ENCODE data around the gene RIBC1.

RIBC1 gene

GRCh38 chrX:53383376-53384076 is 39.1 kb upstream of the RIBC1 start (continued):
- TF ChIP-seq ZBTB44 (tag by site-specific recombination; IDR thresholded peaks at IDR 0.05): no peak
- no peak for TF ChIP-seq SCRT1 (tag by site-specific recombination; IDR thresholded peaks at IDR 0.05; ENCODE audit: borderline replicate concordance)
- no peak for TF ChIP-seq ZNF488 (tag by site-specific recombination; IDR thresholded peaks at IDR 0.05)
- no peak for TF ChIP-seq ZNF585B (tag by site-specific recombination; IDR thresholded peaks at IDR 0.05)
- TF ChIP-seq ZNF692 (tag by site-specific recombination; IDR thresholded peaks at IDR 0.05): no peak

GRCh38 chrX:53395605-53396298 is 26.9 kb upstream of the RIBC1 start:
- ChIA-PET CTCF (interaction anchor here (0.6 to 3.2 kb wide), 3 partner anchors 41 to 111 kb away, joined by 3 to 19 read pairs (median 5); no protein-coding TSS in a partner anchor), POLR2A (interaction anchor here (4.0 kb wide), 1 partner anchor 27 kb away, joined by 19 read pairs; the partner anchor contains the start of genes RIBC1 and SMC1A)
- no peaks in the 10 kb centered on the region for H3K9me3 ChIP-seq (ENCODE audit: control insufficient read depth, insufficient read depth, low read depth, low read length)
- no peak overlapping the region; the same call in 1 of the 2 replicates for H3K27ac ChIP-seq (ENCODE audit: extremely low read depth, low read depth, low read length)
- H3K36me3 ChIP-seq (ENCODE audit: control insufficient read depth in 2 of 2, insufficient read depth in 1 of 2, low read length in 2 of 2): peaks cover 90 to 100% of the 10 kb centered on the region in 2 experiments
- H3K4me3 ChIP-seq (ENCODE audit: low read depth, low read length): no peak overlapping the region
- H3K4me1 ChIP-seq (ENCODE audit: control insufficient read depth, insufficient read depth, low read length): no peaks in the 10 kb centered on the region
- TF ChIP-seq EGR2 (tag by site-specific recombination; IDR thresholded peaks at IDR 0.05; ENCODE audit: low read depth) (peak; percentile 68; the same call in 1 of the 2 replicates), SP2 (tag by site-specific recombination; IDR thresholded peaks at IDR 0.05) (no peak), ZNF747 (tag by site-specific recombination; IDR thresholded peaks at IDR 0.05) (no peak), ZNF37A (tag by site-specific recombination; IDR thresholded peaks at IDR 0.05) (no peak), ZBTB17 (tag by site-specific recombination; IDR thresholded peaks at IDR 0.05) (no peak), KLF10 (tag by site-specific recombination; IDR thresholded peaks at IDR 0.05) (no peak), ZBTB48 (tag by site-specific recombination; IDR thresholded peaks at IDR 0.05) (no peak), ZNF473 (tag by site-specific recombination; IDR thresholded peaks at IDR 0.05) (no peak), TRIM28 (IDR thresholded peaks at IDR 0.05; ENCODE audit: borderline replicate concordance, low read length) (no peak), ZNF354C (tag by site-specific recombination; IDR thresholded peaks at IDR 0.05; ENCODE audit: borderline replicate concordance, low read depth) (no peak), ZNF621 (tag by site-specific recombination; IDR thresholded peaks at IDR 0.05) (no peak), MYNN (tag by site-specific recombination; IDR thresholded peaks at IDR 0.05; ENCODE audit: borderline replicate concordance) (no peak), ZNF132 (tag by site-specific recombination; IDR thresholded peaks at IDR 0.05; ENCODE audit: borderline replicate concordance) (no peak), BCL6B (tag by site-specific recombination; IDR thresholded peaks at IDR 0.05) (no peak), HIC1 (tag by site-specific recombination; IDR thresholded peaks at IDR 0.05) (no peak), ZNF175 (tag by site-specific recombination; IDR thresholded peaks at IDR 0.05) (no peak), ZNF155 (tag by site-specific recombination; IDR thresholded peaks at IDR 0.05) (no peak), PATZ1 (tag by site-specific recombination; IDR thresholded peaks at IDR 0.05) (no peak), ZNF114 (tag by site-specific recombination; IDR thresholded peaks at IDR 0.05) (no peak), ZNF549 (tag by site-specific recombination; IDR thresholded peaks at IDR 0.05) (no peak), ZNF350 (tag by site-specific recombination; IDR thresholded peaks at IDR 0.05) (no peak), KLF16 (tag by site-specific recombination; IDR thresholded peaks at IDR 0.05) (no peak)

Measured in HEK293 (cell line).